Vagina (tissue), 2 donors: Measurements from ENCODE around the gene MYL7. TPM values are rescaled to one million over a fixed set of nuclear protein-coding genes. Genes with fewer than 3 reads are reported as not detected.

Experiments used
- DNase-seq, 2 donors: peaks; one replicate each; pipeline ENCODE4 v3.0.0-alpha.2; 2017; ENCODE audit errors: extremely low spot score in 2 of 2
- H3K27ac ChIP-seq: fragments of 200-600 bp; sonication (generic); one replicate; pipeline ENCODE4 v1.5.1; 2019
- H3K27me3 ChIP-seq: fragments of 200-600 bp; sonication (generic); one replicate; pipeline ENCODE4 v1.5.1; 2019
- H3K36me3 ChIP-seq, 2 donors: fragments of 200-600 bp; sonication (generic); one replicate each; pipeline ENCODE4 v1.5.1; 2017 to 2019
- H3K4me1 ChIP-seq: fragments of 200-600 bp; sonication (generic); one replicate; pipeline ENCODE4 v1.5.1; 2019
- H3K4me3 ChIP-seq, 2 donors: fragments of 200-600 bp; sonication (generic); 1 replicate in 1 of 2; 2 replicates in 1 of 2; pipeline ENCODE4 v1.5.1; 2016 to 2019
- H3K9me3 ChIP-seq: fragments of 200-600 bp; sonication (generic); one replicate; pipeline ENCODE4 v1.5.1; 2019
- POLR2A ChIP-seq, 2 donors: fragments of 450-650 bp; IDR thresholded peaks; one replicate each; pipeline ENCODE4 v1.6.1; 2017; ENCODE audit warnings: antibody characterized with exemption in 2 of 2, mild to moderate bottlenecking in 2 of 2, moderate library complexity in 2 of 2
- POLR2AphosphoS5 ChIP-seq, 2 donors: sonication (generic); formaldehyde crosslinking; IDR thresholded peaks; one replicate each; pipeline ENCODE4 v1.9.0; 2017; ENCODE audit warnings: antibody characterized with exemption in 2 of 2, mild to moderate bottlenecking in 2 of 2, low read depth in 1 of 2; ENCODE audit not compliant: insufficient read depth in 1 of 2
- intact Hi-C: fragments of 100-400 bp; cut with DNase I; formaldehyde crosslinking; loops from one replicate; pipeline ENCODE4 v1.15.1; 2023
- total RNA-seq: library from RNA; depleted of rRNA; stranded (reverse); fragments of >200 nt; gene quantifications from one replicate; pipeline ENCODE4 v1.2.3, GENCODE V29; 2016
- TF ChIP-seq, protein P1 (sequence below), 3 experiments: fragments of 450-650 bp in 2 of 3; fragments of 200-600 bp in 1 of 3; sonication (generic) in 1 of 3; IDR thresholded peaks; one replicate each; pipeline ENCODE4 v1.5.1; 2017 to 2019; ENCODE audit warnings: antibody characterized with exemption in 3 of 3, mild to moderate bottlenecking in 2 of 3, moderate library complexity in 2 of 3

MYL7 gene
- total RNA-seq, 1 donor from 2014 or later = not detected

DNA sequence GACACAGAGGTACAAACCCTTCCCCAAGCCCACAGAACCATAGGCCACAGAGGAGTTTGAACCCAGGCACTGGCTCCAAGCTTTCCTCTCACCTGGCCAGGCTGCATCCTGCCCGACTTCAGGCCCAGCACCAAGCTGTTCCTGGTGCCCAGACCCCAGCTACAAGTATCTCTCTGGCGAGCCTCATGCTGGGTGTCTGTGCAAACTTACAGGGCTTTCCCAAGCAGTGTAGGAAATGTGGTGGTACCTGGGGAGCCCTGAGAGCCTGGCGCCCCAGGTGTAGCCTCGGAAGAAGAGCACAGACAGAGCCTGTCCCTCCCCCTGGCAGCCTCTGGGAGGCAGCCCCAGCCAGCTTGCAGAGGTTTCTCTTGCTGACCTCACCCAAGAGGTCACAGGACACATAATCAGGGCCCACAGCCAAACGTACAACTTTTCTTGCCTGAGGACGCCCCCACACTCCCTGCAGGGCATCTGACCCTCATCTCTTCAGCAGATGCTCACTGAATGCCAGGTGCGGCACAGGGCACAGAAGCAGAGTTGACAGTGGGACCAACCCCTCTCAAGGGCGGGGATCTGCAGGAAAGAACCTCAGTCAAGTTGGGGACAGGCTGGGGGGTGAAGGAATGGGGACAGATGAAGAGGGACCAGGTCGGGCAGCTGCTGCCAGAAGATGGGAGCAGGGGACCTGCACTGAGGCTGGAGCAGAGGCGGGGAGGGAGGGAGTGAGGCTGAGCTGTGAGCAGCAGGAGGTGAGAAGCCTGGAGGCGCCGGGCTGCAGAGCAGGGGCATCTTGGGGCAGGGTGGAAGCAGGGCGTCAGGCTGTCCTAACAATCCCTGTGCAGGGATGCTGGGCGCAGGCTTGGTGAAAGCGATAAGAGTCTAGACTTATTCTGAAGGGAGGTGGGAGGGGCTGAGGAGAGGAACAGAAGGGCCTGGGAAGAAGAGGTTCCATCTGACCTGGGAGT, 16.3 kb upstream of the MYL7 start:
- no peaks in the 10 kb centered on the region for H3K27me3 ChIP-seq
- intact Hi-C loops = no loop called here
- no peak overlapping the region for H3K4me3 ChIP-seq
- TF ChIP-seq POLR2AphosphoS5 (IDR thresholded peaks at IDR 0.05; ENCODE audit: insufficient read depth in 1 of 2, low read depth in 1 of 2) = no peak
- TF ChIP-seq, protein P1, sequence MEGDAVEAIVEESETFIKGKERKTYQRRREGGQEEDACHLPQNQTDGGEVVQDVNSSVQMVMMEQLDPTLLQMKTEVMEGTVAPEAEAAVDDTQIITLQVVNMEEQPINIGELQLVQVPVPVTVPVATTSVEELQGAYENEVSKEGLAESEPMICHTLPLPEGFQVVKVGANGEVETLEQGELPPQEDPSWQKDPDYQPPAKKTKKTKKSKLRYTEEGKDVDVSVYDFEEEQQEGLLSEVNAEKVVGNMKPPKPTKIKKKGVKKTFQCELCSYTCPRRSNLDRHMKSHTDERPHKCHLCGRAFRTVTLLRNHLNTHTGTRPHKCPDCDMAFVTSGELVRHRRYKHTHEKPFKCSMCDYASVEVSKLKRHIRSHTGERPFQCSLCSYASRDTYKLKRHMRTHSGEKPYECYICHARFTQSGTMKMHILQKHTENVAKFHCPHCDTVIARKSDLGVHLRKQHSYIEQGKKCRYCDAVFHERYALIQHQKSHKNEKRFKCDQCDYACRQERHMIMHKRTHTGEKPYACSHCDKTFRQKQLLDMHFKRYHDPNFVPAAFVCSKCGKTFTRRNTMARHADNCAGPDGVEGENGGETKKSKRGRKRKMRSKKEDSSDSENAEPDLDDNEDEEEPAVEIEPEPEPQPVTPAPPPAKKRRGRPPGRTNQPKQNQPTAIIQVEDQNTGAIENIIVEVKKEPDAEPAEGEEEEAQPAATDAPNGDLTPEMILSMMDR (IDR thresholded peaks at IDR 0.05) = no peak
- no peak for TF ChIP-seq POLR2A (IDR thresholded peaks at IDR 0.05)
- no peaks in the 10 kb centered on the region for H3K9me3 ChIP-seq
- H3K27ac ChIP-seq = no peak overlapping the region
- H3K36me3 ChIP-seq = no peaks in the 10 kb centered on the region
- DNase-seq = no peak
- H3K4me1 ChIP-seq = no peaks in the 10 kb centered on the region

DNA sequence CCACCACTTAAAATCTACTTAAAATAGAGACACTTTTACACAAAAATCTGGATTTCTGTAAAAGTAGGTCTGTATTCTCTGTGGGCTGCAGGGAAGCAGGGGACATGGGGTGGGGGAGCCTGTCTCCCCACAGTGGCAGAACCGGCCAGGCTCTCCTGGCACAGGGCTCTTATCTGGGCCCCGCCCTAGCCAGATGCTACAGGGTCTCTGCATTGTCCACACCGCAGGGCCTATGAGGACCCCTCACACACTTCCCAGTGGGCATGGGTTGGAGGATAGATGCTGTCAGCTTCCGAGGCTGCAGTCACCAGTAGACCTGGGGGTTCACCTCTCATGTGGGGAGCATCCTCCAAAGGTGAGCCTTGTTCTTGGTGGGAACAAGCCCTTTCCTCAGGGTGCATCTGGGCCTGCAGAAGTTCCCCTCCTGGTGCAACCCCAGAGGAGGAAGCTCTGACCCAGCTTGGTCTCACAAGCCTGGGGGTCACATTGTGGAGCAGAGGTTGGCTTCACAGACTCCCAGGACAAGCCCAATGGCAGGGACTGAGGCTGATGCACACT, 15.4 kb upstream of the MYL7 start:
- H3K4me1 ChIP-seq = no peaks in the 10 kb centered on the region
- DNase-seq = no peak

DNA sequence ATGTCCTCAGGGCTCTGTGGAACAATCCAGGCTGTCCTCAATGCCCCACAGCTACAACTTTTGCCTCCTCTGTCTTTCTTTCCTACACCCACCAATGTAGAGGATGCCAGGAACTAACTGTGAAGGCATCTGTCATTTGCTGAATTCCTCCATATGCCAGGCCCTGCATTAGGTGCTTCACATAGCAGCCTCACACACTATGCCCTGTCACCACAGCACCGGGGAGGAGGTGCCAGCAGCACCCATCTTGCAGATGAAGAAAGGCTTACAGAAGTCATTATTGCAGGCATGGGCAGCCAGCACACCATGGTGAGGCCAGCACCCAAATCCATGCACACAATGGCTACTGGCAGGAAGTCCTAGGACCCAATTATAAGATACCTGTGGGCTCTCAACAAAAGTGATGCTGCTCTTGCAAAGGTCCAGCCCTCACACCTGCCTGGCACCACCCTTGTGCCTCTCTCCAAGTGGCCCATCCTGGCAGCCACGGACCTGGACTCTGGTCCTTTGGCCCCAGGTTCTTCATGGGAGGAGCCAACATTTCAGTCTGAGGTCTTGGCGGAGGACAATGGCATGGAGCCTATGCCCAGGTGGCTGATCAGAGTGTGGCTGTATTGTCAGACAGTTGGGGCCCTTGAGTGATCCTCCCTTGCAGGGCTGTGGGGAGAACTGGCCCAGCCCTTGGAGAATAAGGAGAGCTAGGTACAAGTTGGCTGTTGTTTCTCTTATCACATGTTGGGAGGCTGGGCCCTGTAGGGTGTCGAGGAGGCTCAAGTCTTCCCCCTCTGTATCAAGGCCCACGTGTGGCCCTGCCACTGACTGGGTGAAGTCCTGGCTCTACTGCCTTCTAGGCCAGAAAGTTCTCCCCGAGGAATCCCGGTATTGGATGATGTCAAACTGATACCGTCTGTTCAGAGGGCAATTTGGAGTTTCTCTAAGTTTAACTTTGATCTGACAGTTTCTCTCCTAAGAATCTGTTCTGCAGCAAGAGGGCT, 14.4 kb upstream of the MYL7 start:
- intact Hi-C loops = no loop called here
- Histone ChIP-seq H3K27ac (no peak overlapping the region), H3K9me3 (no peaks in the 10 kb centered on the region), H3K36me3 (no peaks in the 10 kb centered on the region), H3K4me3 (no peak overlapping the region), H3K4me1 (peaks cover 2% of the 10 kb centered on the region), H3K27me3 (no peaks in the 10 kb centered on the region)
- no peak for TF ChIP-seq POLR2A (IDR thresholded peaks at IDR 0.05)
- TF ChIP-seq POLR2AphosphoS5 (IDR thresholded peaks at IDR 0.05; ENCODE audit: insufficient read depth in 1 of 2, low read depth in 1 of 2) = no peak
- TF ChIP-seq, protein P1 (IDR thresholded peaks at IDR 0.05) = no peak
- DNase-seq = no peak

More for the DNA sequence above, 15.4 kb upstream of the MYL7 start:
- intact Hi-C loops = no loop called here
- no peak overlapping the region for H3K27ac ChIP-seq
- no peaks in the 10 kb centered on the region for H3K36me3 ChIP-seq
- H3K4me3 ChIP-seq = no peak overlapping the region
- TF ChIP-seq POLR2AphosphoS5 (IDR thresholded peaks at IDR 0.05; ENCODE audit: insufficient read depth in 1 of 2, low read depth in 1 of 2) (no peak), POLR2A (IDR thresholded peaks at IDR 0.05) (no peak)
- TF ChIP-seq, protein P1 (IDR thresholded peaks at IDR 0.05) = no peak
- no peaks in the 10 kb centered on the region for H3K9me3 ChIP-seq
- no peaks in the 10 kb centered on the region for H3K27me3 ChIP-seq

- TF ChIP-seq, protein P1 (IDR thresholded peaks at IDR 0.05) = no peak
- TF ChIP-seq POLR2A (IDR thresholded peaks at IDR 0.05) (no peak), POLR2AphosphoS5 (IDR thresholded peaks at IDR 0.05; ENCODE audit: insufficient read depth in 1 of 2, low read depth in 1 of 2) (no peak)
- no peak for DNase-seq
- peaks cover 10% of the 10 kb centered on the region for H3K4me1 ChIP-seq
- intact Hi-C loops = no loop called here
- H3K27ac ChIP-seq = no peak overlapping the region
- H3K36me3 ChIP-seq = no peaks in the 10 kb centered on the region
- H3K4me3 ChIP-seq = no peak overlapping the region
- H3K27me3 ChIP-seq = no peaks in the 10 kb centered on the region
- no peaks in the 10 kb centered on the region for H3K9me3 ChIP-seq
These were observed 13.6 kb upstream of the MYL7 start for GRCh38 chr7:44154703-44155102.
